Stromal cell of bone marrow (primary cell): ENCODE measurements around the gene CD79A.
"Not testable (repeated sequence)": the region's sequence is repeated elsewhere in the genome, so short reads cannot be mapped to it uniquely, and the experiment has no call there.

Source experiments
- DNase-seq: peaks from one replicate; pipeline ENCODE4 v3.0.0-alpha.2; 2012; ENCODE audit warnings: low read depth

Gene CD79A

DNA sequence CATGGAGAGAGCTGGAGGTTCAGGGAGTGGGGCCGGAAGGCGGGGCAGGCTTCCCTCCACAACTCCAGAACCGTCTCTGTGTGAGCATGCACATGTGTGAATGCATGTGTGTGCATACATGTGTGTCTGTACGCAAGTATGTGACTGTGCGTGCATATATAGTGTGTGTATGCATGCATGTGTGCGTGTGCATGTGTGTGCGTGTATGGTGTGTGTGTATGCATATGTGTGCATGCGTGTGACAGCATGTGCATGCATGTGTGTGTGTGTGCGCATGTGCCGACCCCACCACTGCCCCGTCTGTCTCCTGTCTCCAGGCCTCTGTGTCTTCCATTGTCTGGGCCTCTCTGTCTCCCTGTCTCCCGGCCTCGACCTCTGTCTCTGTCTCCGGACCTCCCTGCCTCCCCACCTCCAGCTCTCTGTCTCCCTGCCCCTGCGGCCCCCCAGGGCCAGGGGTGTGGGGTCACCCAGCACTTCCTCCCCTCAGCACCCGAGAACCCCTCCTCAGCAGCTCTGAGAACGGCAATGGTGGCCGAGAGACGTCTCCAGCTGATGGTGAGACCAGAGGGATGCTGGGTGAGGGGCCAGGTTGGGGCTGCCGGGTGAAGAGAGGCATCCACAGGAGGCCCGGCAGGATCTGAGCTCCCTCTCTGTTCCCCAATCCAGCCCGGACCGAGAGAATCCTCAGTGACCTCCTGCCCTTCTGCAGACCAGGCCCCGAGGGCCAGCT is 28.4 kb downstream of the CD79A start:
- no peak for DNase-seq

GRCh38 chr19:41906271-41906670 is 29.2 kb downstream of the CD79A start:
- no peak for DNase-seq

DNA sequence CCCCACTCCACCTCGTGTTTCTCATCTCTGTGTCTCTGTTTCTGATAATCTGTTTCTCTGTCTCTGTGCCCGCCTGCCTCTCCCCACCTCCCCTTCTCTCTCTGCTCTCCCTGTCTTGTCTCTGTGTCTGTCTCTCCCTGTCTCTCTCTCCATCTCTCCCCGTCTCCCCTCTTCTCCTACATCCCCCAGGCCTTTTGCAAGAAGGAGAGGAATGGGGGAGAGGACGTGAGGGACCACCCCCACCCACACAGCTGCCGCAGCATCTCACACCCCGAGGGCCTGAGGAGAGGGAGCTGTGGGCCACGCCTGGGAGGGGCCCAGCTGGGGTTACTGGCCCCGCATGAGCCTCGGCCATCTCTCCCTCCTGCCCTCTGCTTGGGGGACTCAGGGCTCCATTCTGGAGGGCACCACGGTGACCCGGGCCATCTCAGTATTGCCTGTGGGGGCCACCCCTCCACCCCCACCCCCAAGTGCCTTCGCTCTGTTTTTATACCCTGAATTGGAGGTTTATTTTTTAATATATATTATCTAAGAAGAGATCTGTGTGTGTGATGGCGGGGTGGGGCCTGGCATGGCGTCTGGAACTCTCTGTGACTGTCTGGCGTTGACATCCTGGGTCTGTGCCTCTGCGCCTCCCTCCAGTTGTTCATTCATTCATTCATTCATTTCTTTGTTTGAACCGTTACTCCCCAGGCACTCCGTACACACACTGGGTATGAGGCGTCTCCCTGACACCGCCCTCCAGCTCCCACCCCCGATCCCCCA is 30.0 kb downstream of the CD79A start:
- no peak for DNase-seq

DNA sequence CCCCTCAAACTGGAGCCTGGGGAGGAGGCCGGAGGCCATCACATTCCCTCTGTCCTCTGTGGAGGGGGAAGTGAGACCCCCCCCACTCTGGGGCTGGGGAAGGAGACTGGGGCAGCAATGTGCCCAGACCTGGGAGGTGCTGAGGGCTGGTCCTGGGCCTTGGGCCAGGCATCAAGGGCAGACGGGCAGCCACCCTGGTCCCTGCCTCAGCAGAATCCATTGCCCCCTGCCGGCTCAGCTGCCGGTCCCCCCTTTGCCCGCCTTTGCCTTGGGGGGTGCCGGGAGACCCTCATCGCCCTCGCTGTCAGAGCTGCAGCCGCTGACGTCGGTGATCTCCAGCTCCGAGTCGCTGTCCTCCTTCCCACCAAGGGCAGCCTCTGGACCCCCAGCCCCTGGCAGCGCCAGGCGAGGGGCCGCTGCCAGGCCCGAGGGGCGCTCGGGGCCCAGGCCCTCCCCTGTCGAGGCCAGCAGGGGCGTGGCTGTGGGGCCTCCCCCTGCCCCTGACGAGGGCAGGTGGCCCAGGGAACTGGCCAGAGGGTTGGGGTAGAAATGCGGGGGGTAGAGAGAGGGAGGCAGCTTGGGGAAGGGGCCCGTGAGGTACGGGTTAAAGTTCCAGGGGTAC is 31.0 kb downstream of the CD79A start:
- DNase-seq: no peak

DNA sequence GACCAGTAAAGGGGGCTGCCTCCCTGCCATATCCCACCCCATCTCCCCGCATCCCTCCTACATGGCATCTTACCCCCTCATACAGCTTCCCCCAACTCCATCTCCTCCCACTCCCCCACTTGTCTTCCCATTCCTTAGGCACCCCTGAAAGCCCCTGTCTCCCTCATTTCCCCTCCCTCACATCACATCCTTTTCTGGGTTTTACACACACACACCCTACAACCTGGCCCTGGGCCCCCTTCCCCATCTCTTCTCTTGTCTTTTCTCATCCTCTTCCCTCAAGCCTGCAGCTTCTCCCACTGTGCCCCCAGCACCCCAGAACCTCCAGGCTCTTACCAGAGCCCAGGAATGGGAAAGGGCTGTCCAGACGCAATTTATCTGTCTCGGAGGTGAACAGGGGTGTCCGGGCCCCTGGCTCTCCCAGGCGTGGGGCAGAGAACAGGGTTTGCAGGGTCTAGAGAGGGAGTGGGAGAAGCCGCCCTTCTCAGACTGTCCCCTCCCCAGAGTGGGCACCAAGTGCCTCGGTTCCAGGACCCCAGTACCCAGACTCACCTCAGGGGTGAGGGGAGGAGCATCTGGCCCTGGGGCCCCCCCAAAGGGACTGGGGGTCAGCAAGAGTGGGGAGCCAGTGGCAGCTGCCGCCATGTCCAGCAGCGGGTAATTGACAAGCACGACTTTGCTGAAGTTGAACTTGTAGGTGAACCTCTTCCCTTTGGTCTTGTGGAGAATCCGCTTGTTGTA is 31.8 kb downstream of the CD79A start:
- no peak for DNase-seq

GRCh38 chr19:41909706-41910105 is 32.6 kb downstream of the CD79A start:
- no peak for DNase-seq

DNA sequence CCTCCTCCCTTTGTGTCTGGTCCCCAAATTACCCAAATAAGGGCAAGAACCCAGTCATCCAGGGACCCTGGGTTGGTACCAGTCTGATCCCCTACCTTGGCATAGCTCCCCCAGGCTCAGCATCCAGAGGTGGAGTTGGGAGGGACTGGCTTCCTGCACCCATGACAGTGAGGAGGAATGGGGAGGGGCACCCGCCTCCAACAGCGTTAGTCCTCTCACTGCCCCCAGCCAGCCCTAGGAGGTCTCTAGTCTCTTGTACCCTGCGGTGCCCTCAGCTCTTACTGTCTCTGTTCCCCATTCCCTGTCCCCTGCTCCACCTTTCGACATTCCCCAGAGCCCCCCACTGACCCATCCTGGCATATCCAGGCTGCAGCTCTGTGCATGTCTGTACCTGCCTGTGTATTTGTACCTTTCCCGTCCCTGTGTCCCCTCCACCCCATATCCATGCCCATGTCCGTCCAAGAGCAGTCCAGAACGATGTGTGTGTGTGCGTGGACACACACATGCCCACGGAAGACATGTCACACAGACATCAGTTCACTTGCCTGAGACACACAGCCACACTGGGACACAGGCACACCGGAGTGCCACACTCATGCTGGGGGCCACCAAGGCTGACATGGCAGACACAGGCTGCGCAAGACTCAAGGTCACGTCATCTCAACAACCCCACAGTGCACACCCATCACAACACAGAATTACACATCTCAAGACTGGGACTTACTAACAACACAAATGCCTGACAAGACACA is 33.3 kb downstream of the CD79A start:
- DNase-seq: no peak

GRCh38 chr19:41910992-41911888 is 34.2 kb downstream of the CD79A start:
- DNase-seq: no peak

- no peak for DNase-seq
These were observed 35.0 kb downstream of the CD79A start for GRCh38 chr19:41911889-41912731.

- DNase-seq: no peak
These were observed 35.9 kb downstream of the CD79A start for GRCh38 chr19:41912899-41913537.

DNA sequence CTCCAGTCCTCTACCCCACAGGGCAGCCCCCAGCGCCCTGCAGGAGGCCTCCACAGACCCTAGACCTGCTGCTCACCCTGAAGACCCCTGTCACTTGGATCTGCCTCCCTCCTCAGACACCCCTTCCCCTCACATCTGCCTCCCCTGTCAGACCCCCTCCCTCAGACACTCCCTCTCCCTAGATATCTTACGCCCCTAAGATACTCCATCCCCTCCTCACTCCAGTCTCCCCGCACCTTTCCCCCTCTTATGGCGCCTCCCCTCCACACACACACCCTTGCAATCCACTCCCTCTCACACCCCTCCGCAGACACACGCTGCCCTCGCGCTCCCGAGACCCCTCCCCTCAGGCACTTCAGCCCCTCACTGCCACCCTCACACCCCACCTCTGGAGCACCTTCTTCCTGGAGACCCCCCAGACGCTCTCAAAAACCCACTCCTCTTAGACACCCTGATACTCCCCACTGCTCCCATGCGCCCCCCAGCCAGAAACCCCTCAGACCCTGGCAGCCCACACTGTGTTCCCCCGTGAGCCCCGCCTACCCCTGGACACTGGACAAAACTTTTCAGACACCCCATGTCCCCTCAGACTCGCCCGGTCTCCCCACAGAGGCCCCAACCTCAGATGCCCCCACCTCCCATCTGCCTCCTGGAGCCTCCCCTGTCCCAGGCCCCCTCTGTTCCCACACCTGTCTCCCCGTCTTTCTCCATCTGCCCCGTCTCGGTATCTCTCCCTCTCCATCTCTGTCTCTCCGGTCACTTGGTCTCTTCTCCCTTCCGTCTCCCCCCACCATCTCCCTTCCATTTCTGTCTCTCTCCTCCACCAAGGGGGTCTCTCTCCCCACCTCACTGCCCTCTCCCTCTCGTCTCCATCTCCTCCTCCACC is 36.7 kb downstream of the CD79A start:
- no peak for DNase-seq

DNA sequence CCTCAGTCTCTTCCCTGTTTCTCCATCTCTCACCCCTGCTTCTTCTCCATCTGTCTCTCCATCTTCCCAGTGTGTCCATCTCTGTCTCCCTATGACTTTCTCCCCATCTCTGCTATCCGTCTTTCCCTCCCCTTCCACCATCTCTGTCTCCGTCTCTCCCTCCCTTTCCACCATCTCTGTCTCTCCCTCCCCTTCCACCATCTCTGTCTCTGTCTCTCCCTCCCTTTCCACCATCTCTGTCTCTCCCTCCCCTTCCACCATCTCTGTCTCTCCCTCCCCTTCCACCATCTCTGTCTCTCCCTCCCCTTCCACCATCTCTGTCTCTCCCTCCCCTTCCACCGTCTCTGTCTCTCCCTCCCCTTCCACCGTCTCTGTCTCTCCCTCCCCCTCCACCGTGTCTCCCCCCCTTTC is 37.4 kb downstream of the CD79A start:
- not testable (repeated sequence) for DNase-seq

DNA sequence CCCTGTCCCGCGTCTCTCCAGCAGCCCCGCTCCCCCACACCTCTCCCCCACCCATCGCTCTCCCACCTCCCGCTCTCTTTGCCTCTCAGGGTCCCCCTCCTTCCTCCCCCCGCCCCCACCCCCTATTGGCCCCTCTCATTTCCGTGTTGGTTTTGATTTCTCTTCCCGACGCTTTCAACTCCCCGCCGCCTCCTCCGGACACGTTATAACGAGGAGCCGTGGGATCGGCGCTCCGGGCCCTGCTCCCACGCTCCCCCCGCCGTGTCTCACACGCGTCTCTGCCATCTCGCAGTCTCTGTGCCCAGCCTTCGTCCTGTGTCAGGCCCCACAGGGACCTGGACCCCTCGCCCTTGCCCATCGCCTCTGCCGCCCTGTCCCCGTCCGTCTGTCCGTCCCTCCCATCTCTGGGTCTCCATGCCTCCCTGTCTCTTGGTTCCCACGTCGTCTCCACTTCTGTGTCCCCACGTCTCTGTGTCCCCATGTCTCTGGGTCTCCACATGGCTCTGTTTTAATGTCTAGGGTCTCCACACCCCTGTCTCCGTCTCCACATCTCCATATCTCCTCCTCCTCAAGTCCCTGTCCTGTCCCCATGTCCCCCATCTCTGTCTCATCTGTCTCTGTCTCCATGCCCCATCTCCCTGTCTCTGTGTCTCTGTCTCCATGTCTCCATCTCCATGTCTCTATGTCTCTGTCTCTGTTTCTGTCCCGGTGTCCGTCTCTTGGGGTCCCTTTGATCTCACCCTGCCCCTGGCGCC is 38.1 kb downstream of the CD79A start:
- no peak for DNase-seq

GRCh38 chr19:41915776-41916414 is 38.8 kb downstream of the CD79A start:
- DNase-seq: no peak

DNA sequence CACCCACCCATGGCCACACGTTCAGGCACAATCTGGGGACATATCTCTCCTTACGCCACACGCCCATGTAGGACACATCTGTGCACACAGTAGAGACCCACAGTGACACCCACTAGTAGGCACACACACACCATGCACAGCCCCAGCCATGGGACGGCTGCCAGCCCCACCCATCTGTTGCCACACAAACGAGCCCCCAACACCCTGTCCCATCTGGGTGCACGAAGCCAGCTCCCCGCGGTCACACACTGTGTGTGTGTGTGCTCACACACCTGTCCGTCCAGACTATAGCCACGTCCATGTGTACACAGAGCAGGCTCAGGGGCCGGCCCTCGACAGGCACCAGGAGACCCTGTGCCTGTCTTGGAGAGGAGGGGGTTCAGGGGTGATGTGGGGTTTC is 40.6 kb downstream of the CD79A start:
- DNase-seq: no peak

GRCh38 chr19:41918095-41918494 is 41.0 kb downstream of the CD79A start:
- no peak for DNase-seq

DNA sequence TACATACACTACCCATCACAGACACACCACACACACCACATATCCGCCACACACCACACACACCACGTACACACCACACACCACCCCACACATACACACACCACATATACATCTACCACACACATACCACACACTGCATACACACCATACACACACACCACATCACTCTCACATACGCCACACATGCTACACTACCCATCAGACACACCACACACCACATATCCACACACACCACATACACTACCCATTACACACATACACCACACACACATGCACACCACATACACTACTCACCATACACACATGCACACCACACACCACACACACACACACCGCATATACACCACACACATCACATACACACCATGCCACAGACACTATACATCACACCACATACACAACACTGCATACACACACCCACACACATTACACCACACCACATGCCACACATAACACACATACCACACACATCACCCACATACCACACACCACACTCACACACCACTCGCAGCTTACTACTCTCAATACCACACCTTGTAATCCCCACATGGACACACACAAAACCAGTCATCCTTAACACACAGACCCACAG is 41.7 kb downstream of the CD79A start:
- DNase-seq: no peak
